GM18909 (cell line): ENCODE results near the gene NELFCD.
A peak's percentile ranks its signal among the peaks of the same experiment; 100 is the strongest.
"Not testable (repeated sequence)": the region's sequence is repeated elsewhere in the genome, so short reads cannot be mapped to it uniquely, and the experiment has no call there.

Source experiments
- ATAC-seq: cut with Tn5 transposase; IDR thresholded peaks from one replicate; pipeline ENCODE4 v1.9.1; 2021; ENCODE audit warnings: mild to moderate bottlenecking; ENCODE audit not compliant: unreplicated experiment, poor library complexity

NELFCD gene

GRCh38 chr20:59006864-59007664 lies 26.0 kb downstream of the NELFCD start, which contains the start of gene CTSZ:
TSS of gene CTSZ (minus strand) at chr20:59007254. CDS start at chr20:59007128, 126 bp downstream.
- ATAC-seq: peak; percentile 20

GRCh38 chr20:59007665-59008511 lies 26.8 kb downstream of the NELFCD start:
- peak; percentile 36 for ATAC-seq

DNA sequence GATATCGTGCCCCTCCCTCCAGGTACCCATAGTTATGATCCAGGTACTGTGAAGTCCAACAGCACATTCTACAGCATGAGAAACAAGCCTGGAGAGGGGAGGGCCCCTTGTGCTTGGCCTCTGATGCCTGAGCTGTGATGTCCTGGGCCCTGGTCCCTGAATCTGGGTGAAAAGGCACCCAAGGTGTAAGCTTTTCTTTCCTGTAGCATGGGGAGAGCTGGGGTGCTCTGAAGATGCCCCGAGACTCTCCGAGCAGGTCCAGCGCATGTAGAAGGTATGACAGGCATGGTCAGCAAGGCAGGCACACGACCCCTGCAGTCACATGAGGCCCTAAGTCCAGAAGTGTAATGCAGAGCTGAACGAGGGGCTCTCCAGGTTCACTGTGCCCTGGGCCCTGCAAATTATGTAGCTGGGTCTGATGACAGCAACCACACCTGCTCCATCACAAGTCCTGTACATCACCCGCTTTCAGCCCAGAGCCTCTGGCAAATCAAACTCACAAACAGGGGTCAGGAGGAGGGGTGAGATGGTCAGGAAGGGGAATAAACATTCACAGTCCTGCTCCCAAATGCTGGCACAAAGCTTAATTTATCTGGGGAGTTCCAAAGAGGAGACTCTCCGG lies 27.8 kb downstream of the NELFCD start:
- ATAC-seq: no peak

DNA sequence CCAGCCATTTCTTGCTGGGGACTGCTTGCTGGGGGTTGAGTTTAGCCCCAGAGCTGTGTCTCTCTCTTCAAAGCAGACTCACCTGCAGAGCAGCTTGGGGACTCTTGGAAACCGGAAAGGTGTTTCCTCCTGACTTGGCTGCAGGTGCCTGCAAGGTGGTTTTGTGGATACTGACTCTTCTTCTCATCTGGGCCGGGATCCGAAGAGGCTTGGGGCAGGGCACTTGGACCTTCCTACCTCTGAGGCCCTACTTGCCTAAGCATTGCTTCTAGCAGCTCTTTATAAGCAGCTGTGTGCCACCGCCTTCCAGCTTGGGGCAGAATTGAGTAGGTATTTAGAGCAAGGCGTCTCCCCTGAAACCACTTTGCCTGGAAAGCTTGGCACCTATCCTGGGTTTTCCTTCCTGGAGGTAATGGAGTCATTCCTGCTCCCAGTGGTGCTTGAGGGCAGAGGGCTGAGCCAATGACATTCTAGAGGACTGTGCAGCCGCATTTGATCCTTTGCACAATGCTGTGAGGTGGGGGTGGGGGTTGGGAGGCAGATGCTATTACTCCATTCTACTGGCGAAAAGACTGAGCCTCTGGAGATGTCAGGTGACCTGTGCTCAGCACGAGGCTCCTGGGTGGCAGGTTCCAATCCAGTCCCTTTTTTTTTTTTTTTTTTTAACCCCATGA lies 29.4 kb downstream of the NELFCD start:
- no peak for ATAC-seq

DNA sequence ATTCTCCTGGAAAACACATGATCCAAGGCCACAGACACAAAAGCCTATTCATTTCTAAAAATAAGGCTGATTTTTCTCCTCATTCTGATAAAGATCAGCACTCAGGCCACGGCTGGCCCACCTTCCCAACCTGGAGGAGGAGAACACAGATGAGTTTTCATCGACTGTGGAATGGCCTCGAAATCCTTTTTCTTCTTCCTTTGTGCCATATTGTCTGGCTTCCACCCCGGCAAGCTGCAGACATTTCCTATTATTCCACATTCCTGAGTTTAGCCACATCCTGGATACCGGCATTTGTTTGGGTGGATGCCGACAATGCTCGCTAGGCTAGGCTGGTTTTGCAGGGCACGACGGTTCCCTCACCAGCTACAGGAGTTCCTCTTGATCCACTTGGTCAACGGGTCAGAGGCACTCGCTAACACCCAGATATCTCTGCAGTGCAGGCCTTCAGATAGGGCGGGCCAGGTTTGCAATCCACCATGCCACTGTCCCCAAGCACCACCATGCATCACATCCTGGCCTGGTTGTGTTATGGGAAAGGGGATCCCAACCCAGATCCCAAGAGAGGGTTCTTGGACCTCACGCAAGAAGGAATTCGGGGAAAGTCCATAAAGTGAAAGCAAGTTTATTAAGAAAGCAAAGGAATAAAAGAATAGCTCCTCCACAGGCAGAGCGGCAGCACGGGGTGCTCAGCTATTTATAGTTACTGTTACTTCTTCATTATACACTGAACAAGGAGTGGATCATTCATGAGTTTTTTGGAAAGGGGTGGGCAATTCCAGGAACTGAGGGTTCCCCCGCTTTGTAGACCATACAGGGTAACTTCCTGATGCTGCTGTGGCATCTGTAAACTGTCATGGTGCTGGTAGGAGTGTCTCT lies 30.2 kb downstream of the NELFCD start:
- no peak for ATAC-seq

- ATAC-seq: not testable (repeated sequence)
Measured at GRCh38 chr20:59011874-59012157, 30.8 kb downstream of the NELFCD start.

DNA sequence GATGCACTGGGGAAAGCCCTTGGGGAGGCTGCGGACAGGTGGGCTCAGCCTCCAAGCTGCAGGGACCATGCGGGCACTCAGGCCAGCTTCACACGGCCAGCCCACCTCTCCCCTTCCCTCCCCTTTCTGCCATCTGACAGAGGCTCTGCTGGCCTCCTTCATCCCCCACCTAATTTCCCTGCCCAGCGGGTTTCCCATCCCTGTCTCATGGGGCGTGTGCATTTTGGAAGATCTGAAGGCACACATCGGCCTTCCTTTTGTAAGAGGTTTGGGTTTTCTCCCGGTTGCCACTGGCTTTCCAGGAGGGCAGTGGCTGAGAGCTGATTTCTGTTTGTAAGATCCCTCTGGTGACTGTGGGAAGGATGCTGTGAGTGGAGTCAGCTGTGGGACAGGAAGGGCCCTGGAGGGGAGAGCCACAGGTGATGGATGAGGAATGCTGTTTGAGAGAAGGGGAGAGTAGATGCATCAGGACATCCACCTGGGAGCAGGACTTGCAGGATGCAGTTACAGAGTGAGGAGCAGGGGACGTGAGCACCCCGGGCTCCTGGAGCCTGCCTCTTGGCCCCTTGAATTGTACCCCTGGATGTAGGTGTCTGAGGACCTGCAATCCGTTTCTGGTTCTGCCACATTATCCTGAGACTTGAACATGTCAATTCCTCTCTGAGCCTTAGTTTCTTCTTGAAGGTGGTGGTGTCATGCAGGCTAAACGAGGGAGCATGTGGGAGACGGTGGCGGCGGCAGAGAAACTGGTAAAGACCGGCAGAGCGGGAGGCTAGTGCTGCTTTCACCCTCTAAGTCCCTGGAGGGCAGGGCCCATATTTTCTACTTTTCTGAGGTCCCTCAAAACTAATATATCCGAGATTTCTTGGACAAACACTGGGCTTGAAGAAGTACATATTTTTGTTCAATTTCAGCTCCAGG lies 32.2 kb downstream of the NELFCD start:
- no peak for ATAC-seq

DNA sequence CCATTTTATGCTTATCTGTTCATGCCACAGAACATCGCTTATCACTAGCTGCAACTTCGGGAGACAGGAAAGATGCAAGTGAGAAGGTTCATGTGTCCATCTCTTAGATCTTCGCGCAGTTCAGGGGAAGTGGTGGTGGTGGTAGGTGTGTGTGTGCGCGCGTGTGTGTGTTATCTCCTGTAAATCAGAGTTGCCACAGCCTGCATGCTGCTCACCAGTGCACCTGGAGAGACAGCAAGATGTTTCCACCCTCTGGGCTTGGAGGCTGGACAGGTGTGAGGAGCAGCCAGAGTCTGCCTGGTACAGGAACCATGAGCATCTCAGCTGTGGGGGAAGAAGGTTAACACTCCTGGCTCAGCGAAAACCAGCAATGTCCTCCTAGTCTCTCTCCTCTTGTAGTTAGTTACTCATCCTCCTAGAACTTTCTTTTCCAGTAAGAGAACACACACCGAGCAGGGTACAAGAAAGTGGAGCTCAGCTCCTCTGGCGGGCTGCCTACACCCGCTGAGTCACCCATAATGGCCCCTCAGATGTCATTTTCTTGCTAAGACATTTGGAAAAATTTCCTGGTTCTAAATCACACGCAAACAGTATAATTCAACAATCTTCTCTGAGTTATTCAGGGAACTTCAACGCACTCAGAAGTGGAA lies 33.0 kb downstream of the NELFCD start:
- no peak for ATAC-seq

- ATAC-seq: no peak
Measured at GRCh38 chr20:59014680-59015389, 33.8 kb downstream of the NELFCD start.

- no peak for ATAC-seq
Measured at GRCh38 chr20:59015411-59015810, 34.4 kb downstream of the NELFCD start.

GRCh38 chr20:59015812-59016711 lies 35.0 kb downstream of the NELFCD start:
- no peak for ATAC-seq

DNA sequence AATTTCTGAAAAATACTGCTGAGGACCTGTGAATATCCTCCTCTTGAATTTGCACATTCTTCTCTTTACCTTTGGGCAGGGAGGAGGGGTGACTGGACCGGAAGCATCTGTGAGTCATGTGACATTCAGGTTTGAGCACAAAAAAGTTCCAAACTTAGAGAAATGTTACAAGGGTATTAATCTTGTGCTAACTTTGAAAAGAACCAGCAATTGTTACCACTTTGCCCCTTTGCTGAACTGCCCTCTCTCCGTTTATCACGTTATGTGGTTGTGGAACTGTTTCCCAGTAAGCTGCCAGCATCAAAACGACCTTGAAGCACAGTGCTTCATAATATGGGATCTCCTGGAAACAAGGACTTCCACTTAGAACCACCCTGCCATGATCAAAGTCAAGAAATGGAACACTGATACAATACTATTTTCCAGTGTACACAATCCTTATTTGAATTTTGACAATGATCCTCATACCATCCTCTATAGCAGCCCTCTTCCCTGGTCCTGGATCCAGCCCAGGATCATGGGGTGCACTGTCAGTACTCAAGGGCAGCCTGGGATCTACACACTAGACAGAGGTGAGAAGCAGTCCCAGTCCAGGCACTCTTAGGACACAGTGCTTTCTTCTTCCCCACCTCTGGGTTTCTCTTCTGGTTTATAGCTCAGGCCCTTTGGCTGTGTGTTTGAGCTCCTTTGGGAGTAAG lies 35.9 kb downstream of the NELFCD start:
- no peak for ATAC-seq

- no peak for ATAC-seq
Measured at GRCh38 chr20:59017493-59018231, 36.6 kb downstream of the NELFCD start.

GRCh38 chr20:59018817-59019216 lies 37.8 kb downstream of the NELFCD start:
- ATAC-seq: no peak

DNA sequence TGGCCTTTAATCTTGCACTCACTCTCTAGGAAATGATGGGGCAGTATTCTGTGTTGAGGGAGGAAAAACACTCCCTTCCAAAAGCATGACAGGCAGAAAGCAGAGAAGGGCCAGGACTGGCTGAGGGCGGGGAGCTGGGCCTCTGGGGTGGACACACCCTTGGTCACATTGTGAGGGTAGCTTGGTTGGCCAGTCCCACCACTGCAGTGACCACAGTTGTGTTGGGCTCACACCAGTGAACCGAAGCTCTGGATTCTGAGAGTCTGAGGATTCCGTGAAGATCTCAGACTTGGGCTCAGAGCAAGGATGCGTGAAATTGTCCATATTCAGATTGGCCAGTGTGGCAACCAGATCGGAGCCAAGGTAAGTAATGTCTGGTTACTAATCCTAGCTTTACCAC lies 38.2 kb downstream of the NELFCD start, which contains the start of gene TUBB1:
TSS of gene TUBB1 (plus strand) at position 213 of the 400 bp plus-strand sequence. CDS start at position 307, 94 bp downstream.
- ATAC-seq: no peak
